ENCODE results near the gene PADI3.

The PADI3 gene

DNA sequence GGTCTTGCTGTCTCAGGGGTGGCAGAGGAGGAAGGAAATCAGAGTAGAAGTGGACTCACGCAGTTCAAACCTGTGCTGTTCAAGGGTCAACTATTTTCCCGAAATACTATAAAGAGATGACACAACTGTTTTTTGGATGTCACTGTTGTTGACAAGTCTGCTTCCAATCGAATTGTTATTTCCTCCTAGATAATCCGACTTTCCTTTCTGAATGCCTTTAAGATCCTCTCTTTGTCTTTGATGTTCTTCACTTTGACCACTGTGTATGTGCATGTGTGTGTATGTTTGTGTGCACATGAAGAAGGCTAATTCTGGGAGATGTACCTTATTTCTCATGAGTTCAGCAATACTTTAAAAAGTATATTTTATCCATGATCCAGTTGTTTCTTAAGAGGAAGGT lies 80.7 kb downstream of the PADI3 start:
- FAIRE-seq (no peak), DNase-seq (ENCODE audit: low spot score) (no peak)

GRCh38 chr1:17330856-17331255 lies 82.0 kb downstream of the PADI3 start:
- FAIRE-seq (no peak), DNase-seq (ENCODE audit: low spot score) (no peak)

DNA sequence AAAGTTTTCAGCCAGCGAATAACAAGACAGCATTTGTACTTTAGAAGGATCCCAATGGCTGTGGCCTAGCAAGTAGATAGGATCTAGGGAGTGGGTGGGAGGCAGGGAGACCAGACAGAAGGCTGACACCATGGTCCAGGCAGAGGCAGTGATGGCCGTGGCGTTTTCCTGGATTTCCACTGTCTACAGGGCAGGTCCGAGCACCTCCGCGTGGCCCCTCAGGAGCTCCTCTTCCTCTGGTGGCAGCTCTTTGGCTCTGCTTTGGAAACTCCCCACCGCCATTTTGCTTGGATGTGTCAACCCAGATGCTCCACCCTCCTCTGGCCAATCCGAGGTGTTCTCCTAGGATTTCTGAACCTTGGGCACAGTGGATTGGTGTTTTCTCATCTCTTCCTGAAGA lies 84.2 kb downstream of the PADI3 start:
- no peak for DNase-seq (ENCODE audit: low spot score)
- no peak for FAIRE-seq

All from urothelium cell line (cell line).